Skin epidermis (tissue), 12 donors: Measurements from ENCODE around the gene ZFHX3.

Experiments
- H3K27ac ChIP-seq, 21 experiments: fragments of 200-600 bp; sonication (generic) in 11 of 21; one replicate each; pipeline ENCODE4 v1.5.0; 2020; ENCODE audit warnings: mild to moderate bottlenecking in 3 of 21, inconsistent platforms in 2 of 21, moderate library complexity in 2 of 21
- H3K4me3 ChIP-seq, 7 experiments: fragments of 200-600 bp; sonication (generic) in 2 of 7; one replicate each; pipeline ENCODE4 v1.5.0; 2020; ENCODE audit warnings: inconsistent platforms in 2 of 7, mild to moderate bottlenecking in 2 of 7, moderate library complexity in 1 of 7

The ZFHX3 gene

GRCh38 chr16:72947379-72948237 lies 100.3 kb downstream of the ZFHX3 start:
- no peak overlapping the region for H3K4me3 ChIP-seq
- H3K27ac ChIP-seq = peak overlapping the region in 2 of 21 experiments; percentile 15 to 24

GRCh38 chr16:72946474-72947194 lies 101.3 kb downstream of the ZFHX3 start:
- H3K27ac ChIP-seq = peak overlapping the region in 2 of 21 experiments; percentile 9 to 24
- H3K4me3 ChIP-seq = no peak overlapping the region

GRCh38 chr16:72946063-72946462 lies 101.9 kb downstream of the ZFHX3 start:
- no peak overlapping the region for H3K27ac ChIP-seq

GRCh38 chr16:72945611-72946010 lies 102.3 kb downstream of the ZFHX3 start:
- Histone ChIP-seq H3K27ac (no peak overlapping the region), H3K4me3 (no peak overlapping the region)

More at GRCh38 chr16:72946063-72946462, 101.9 kb downstream of the ZFHX3 start:
- no peak overlapping the region for H3K4me3 ChIP-seq

GRCh38 chr16:72944757-72945485 lies 103.0 kb downstream of the ZFHX3 start:
- H3K27ac ChIP-seq = no peak overlapping the region
- H3K4me3 ChIP-seq = no peak overlapping the region

GRCh38 chr16:72942021-72942420 lies 105.9 kb downstream of the ZFHX3 start:
- H3K4me3 ChIP-seq = no peak overlapping the region
- H3K27ac ChIP-seq = no peak overlapping the region

- Histone ChIP-seq H3K27ac (no peak overlapping the region), H3K4me3 (no peak overlapping the region)
Observed at GRCh38 chr16:72940886-72941285, 107.0 kb downstream of the ZFHX3 start.

- Histone ChIP-seq H3K4me3 (no peak overlapping the region), H3K27ac (peak overlapping the region in 15 of 21 experiments; percentile 18 to 81 (median 47))
Observed at GRCh38 chr16:72939247-72939646, 108.7 kb downstream of the ZFHX3 start.

GRCh38 chr16:72938795-72939164 lies 109.1 kb downstream of the ZFHX3 start:
- Histone ChIP-seq H3K27ac (peak overlapping the region in 15 of 21 experiments; percentile 12 to 81 (median 47)), H3K4me3 (no peak overlapping the region)

- Histone ChIP-seq H3K27ac (peak overlapping the region in 8 of 21 experiments; percentile 12 to 81 (median 44)), H3K4me3 (no peak overlapping the region)
Observed at GRCh38 chr16:72937916-72938794, 109.8 kb downstream of the ZFHX3 start.

- Histone ChIP-seq H3K27ac (peak overlapping the region in 1 of 21 experiments; percentile 31), H3K4me3 (no peak overlapping the region)
Observed at GRCh38 chr16:72937360-72937759, 110.6 kb downstream of the ZFHX3 start.

GRCh38 chr16:72936408-72936807 lies 111.5 kb downstream of the ZFHX3 start:
- H3K4me3 ChIP-seq = no peak overlapping the region
- no peak overlapping the region for H3K27ac ChIP-seq

GRCh38 chr16:72935896-72936295 lies 112.0 kb downstream of the ZFHX3 start:
- no peak overlapping the region for H3K4me3 ChIP-seq
- H3K27ac ChIP-seq = no peak overlapping the region

GRCh38 chr16:72934636-72935403 lies 113.1 kb downstream of the ZFHX3 start:
- Histone ChIP-seq H3K27ac (peak overlapping the region in 1 of 21 experiments; percentile 24), H3K4me3 (no peak overlapping the region)

GRCh38 chr16:72932677-72933335 lies 115.1 kb downstream of the ZFHX3 start:
- Histone ChIP-seq H3K4me3 (no peak overlapping the region), H3K27ac (peak overlapping the region in 2 of 21 experiments; percentile 9 to 52)

- Histone ChIP-seq H3K27ac (peak overlapping the region in 5 of 21 experiments; percentile 6 to 52 (median 12)), H3K4me3 (no peak overlapping the region)
Observed at GRCh38 chr16:72932050-72932449, 115.9 kb downstream of the ZFHX3 start.

GRCh38 chr16:72930396-72930795 lies 117.5 kb downstream of the ZFHX3 start:
- no peak overlapping the region for H3K4me3 ChIP-seq
- no peak overlapping the region for H3K27ac ChIP-seq
